Chondrocyte (in vitro differentiated cells): ENCODE measurements around the gene SHCBP1. TPM values are rescaled to one million over a fixed set of nuclear protein-coding genes. Genes with fewer than 3 reads are reported as not detected.
"Not testable (repeated sequence)": the region's sequence is repeated elsewhere in the genome, so short reads cannot be mapped to it uniquely, and the experiment has no call there.

Experiments
- DNase-seq: peaks from one replicate; pipeline ENCODE4 v3.0.0; 2021; ENCODE audit warnings: mixed read lengths, low spot score
- H3K27ac Mint-ChIP-seq: one replicate; pipeline ENCODE4 v1.8.0; 2021; ENCODE audit warnings: mild to moderate bottlenecking, moderate library complexity, mixed read lengths; ENCODE audit not compliant: unreplicated experiment
- H3K27me3 Mint-ChIP-seq: 2 replicates; pipeline ENCODE4 v1.8.0; 2021; ENCODE audit warnings: low read depth, mixed read lengths
- H3K36me3 Mint-ChIP-seq: 2 replicates; pipeline ENCODE4 v1.8.0; 2021; ENCODE audit warnings: low read depth, mixed read lengths
- H3K4me1 Mint-ChIP-seq: 2 replicates; pipeline ENCODE4 v1.8.0; 2021; ENCODE audit warnings: low read depth, mild to moderate bottlenecking, mixed read lengths
- H3K4me3 Mint-ChIP-seq: one replicate; pipeline ENCODE4 v1.8.0; 2021; ENCODE audit warnings: mild to moderate bottlenecking, moderate library complexity, mixed read lengths; ENCODE audit not compliant: unreplicated experiment
- H3K9me3 Mint-ChIP-seq: 2 replicates; pipeline ENCODE4 v1.8.0; 2021; ENCODE audit warnings: low read depth, mixed read lengths
- CTCF ChIP-seq: fragments of 200-600 bp; sonication (generic); IDR thresholded peaks from 2 replicates; pipeline ENCODE4 v1.5.0; 2021; ENCODE audit warnings: antibody characterized with exemption, mild to moderate bottlenecking, moderate library complexity
- total RNA-seq: library from RNA; stranded (reverse); gene quantifications from 3 replicates; pipeline ENCODE4 v1.2.1, GENCODE V29; 2021

Gene SHCBP1
- total RNA-seq, 1 donor from 2014 or later = 6.4 TPM

- TF ChIP-seq CTCF = peak; percentile 18
- peaks cover 19% of the 10 kb centered on the region for H3K4me1 Mint-ChIP-seq
- H3K9me3 Mint-ChIP-seq, H3K4me3 Mint-ChIP-seq, H3K27me3 Mint-ChIP-seq, H3K36me3 Mint-ChIP-seq, DNase-seq, H3K27ac Mint-ChIP-seq: not testable (repeated sequence)
These were observed 2.1 kb upstream of the SHCBP1 start for GRCh38 chr16:46623246-46623645.

- Mint-ChIP-seq H3K36me3 (no peaks in the 10 kb centered on the region), H3K9me3 (no peaks in the 10 kb centered on the region), H3K27me3 (no peaks in the 10 kb centered on the region), H3K4me1 (peaks cover 19% of the 10 kb centered on the region), H3K27ac (no peak overlapping the region), H3K4me3 (peak overlapping the region; percentile 82)
- no peak for DNase-seq
- TF ChIP-seq CTCF = no peak
These were observed 926 bp upstream of the SHCBP1 start for GRCh38 chr16:46621934-46622676.

- DNase-seq = no peak
- H3K4me1 Mint-ChIP-seq = peaks cover 19% of the 10 kb centered on the region
- no peaks in the 10 kb centered on the region for H3K9me3 Mint-ChIP-seq
- H3K27me3 Mint-ChIP-seq = no peaks in the 10 kb centered on the region
- peak overlapping the region; percentile 82 for H3K4me3 Mint-ChIP-seq
- H3K27ac Mint-ChIP-seq = peak overlapping the region; percentile 45
- peaks cover 4% of the 10 kb centered on the region for H3K36me3 Mint-ChIP-seq
- no peak for TF ChIP-seq CTCF
These were observed 743 bp downstream of the SHCBP1 start for GRCh38 chr16:46620266-46621005.

- H3K36me3 Mint-ChIP-seq = peaks cover 7% of the 10 kb centered on the region
These were observed 2.7 kb downstream of the SHCBP1 start for GRCh38 chr16:46618516-46618915.

More at GRCh38 chr16:46618516-46618915, 2.7 kb downstream of the SHCBP1 start:
- Mint-ChIP-seq H3K4me3 (no peak overlapping the region), H3K9me3 (no peaks in the 10 kb centered on the region), H3K27ac (no peak overlapping the region), H3K4me1 (peaks cover 19% of the 10 kb centered on the region), H3K27me3 (no peaks in the 10 kb centered on the region)
- no peak for DNase-seq
- no peak for TF ChIP-seq CTCF
